Hepatocyte (in vitro differentiated cells): ENCODE results near the gene RAI1. TPM values are rescaled to one million over a fixed set of nuclear protein-coding genes. Genes with fewer than 3 reads are reported as not detected.
A peak's percentile ranks its signal among the peaks of the same experiment; 100 is the strongest.

Source experiments
- DNase-seq: peaks from one replicate; pipeline ENCODE4 v3.0.0-alpha.2; 2016; ENCODE audit warnings: low spot score
- H2AFZ ChIP-seq: fragments of 200-600 bp; sonication (generic); 2 replicates; pipeline ENCODE4 v1.6.0; 2016; ENCODE audit warnings: antibody characterized with exemption, mild to moderate bottlenecking
- H3K27ac ChIP-seq: fragments of 200-600 bp; sonication (generic); 2 replicates; pipeline ENCODE4 v1.5.1; 2016; ENCODE audit warnings: mild to moderate bottlenecking
- H3K27me3 ChIP-seq: fragments of 200-600 bp; sonication (generic); 2 replicates; pipeline ENCODE4 v1.6.1; 2016
- H3K36me3 ChIP-seq: fragments of 200-600 bp; sonication (generic); replicated peaks from 2 replicates; pipeline ENCODE4 v1.5.1; 2016; ENCODE audit warnings: low read depth; ENCODE audit not compliant: insufficient read depth
- H3K4me1 ChIP-seq: fragments of 200-600 bp; sonication (generic); 2 replicates; pipeline ENCODE4 v1.5.1; 2016; ENCODE audit warnings: mild to moderate bottlenecking, moderate library complexity; ENCODE audit not compliant: insufficient read depth
- H3K4me2 ChIP-seq: fragments of 200-600 bp; sonication (generic); 2 replicates; pipeline ENCODE4 v1.6.0; 2016
- H3K4me3 ChIP-seq: fragments of 200-600 bp; sonication (generic); 2 replicates; pipeline ENCODE4 v1.5.1; 2016; ENCODE audit warnings: mild to moderate bottlenecking
- H3K79me2 ChIP-seq: fragments of 200-600 bp; sonication (generic); 2 replicates; pipeline ENCODE4 v1.6.0; 2017; ENCODE audit warnings: mild to moderate bottlenecking
- H3K9me2 ChIP-seq: fragments of 200-600 bp; sonication (generic); replicated peaks from 2 replicates; pipeline ENCODE4 v1.6.0; 2017; ENCODE audit warnings: mild to moderate bottlenecking; ENCODE audit not compliant: insufficient read depth
- H3K9me3 ChIP-seq: fragments of 200-600 bp; sonication (generic); 2 replicates; pipeline ENCODE4 v1.5.1; 2016; ENCODE audit warnings: low read depth, mild to moderate bottlenecking
- H4K20me1 ChIP-seq: fragments of 200-600 bp; sonication (generic); 2 replicates; pipeline ENCODE4 v1.6.0; 2016; ENCODE audit warnings: mild to moderate bottlenecking; ENCODE audit not compliant: insufficient read depth, poor library complexity, severe bottlenecking
- CTCF ChIP-seq: fragments of 200-600 bp; sonication (generic); IDR thresholded peaks from 2 replicates; pipeline ENCODE4 v1.5.1; 2016; ENCODE audit warnings: antibody characterized with exemption, mild to moderate bottlenecking; ENCODE audit not compliant: poor library complexity
- EZH2 ChIP-seq: fragments of 200-600 bp; sonication (generic); IDR thresholded peaks from 2 replicates; pipeline ENCODE4 v1.6.1; 2016; ENCODE audit warnings: antibody characterized with exemption, mild to moderate bottlenecking, borderline replicate concordance
- EZH2phosphoT487 ChIP-seq: fragments of 200-600 bp; sonication (generic); IDR thresholded peaks from one replicate; pipeline ENCODE4 v1.6.1; 2018; ENCODE audit warnings: antibody characterized with exemption, mild to moderate bottlenecking, low read depth, moderate library complexity; ENCODE audit not compliant: unreplicated experiment, severe bottlenecking
- WGBS: methylation state at CpG from one replicate; pipeline ENCODE4 v1.1.6; 2016; ENCODE audit warnings: low lambda C conversion rate; ENCODE audit errors: missing lambda C conversion rate; 5-methylcytosine and 5-hydroxymethylcytosine counted together
- polyA plus RNA-seq: library from polyadenylated mRNA; unstranded; fragments of >200 nt; fragmentation: Nextera tagmentation; extraction: Ambion mirVana; gene quantifications from 2 replicates; pipeline ENCODE4 v1.2.1, GENCODE V29; 2016
- total RNA-seq: library from RNA; depleted of rRNA; stranded (reverse); fragments of >200 nt; gene quantifications from 2 replicates; pipeline ENCODE4 v1.2.3, GENCODE V29; 2014

The RAI1 gene
- total and polyA plus RNA-seq, 2 experiments from 2014 or later: 20.2 to 23.8 TPM

- Histone ChIP-seq H4K20me1 (peaks cover 60% of the 10 kb centered on the region), H3K9me2 (no peaks in the 10 kb centered on the region), H3K4me3 (no peak overlapping the region), H2AFZ (no peak overlapping the region), H3K27me3 (no peaks in the 10 kb centered on the region), H3K9me3 (no peaks in the 10 kb centered on the region), H3K4me2 (peak overlapping the region; percentile 86), H3K79me2 (peaks cover 75% of the 10 kb centered on the region), H3K36me3 (no peaks in the 10 kb centered on the region), H3K4me1 (peaks cover 70% of the 10 kb centered on the region), H3K27ac (peak overlapping the region; percentile 47)
- TF ChIP-seq EZH2phosphoT487 (no peak), EZH2 (no peak), CTCF (no peak)
- WGBS: 85% methylated on average over 8 of the region's 8 CpGs
- DNase-seq: no peak
Measured at GRCh38 chr17:17833658-17834357, 152.6 kb downstream of the RAI1 start.

GRCh38 chr17:17834974-17835373 lies 153.7 kb downstream of the RAI1 start:
- Histone ChIP-seq H2AFZ (no peak overlapping the region), H3K4me2 (peak overlapping the region; percentile 86), H4K20me1 (peaks cover 55% of the 10 kb centered on the region), H3K79me2 (peaks cover 63% of the 10 kb centered on the region), H3K27ac (no peak overlapping the region), H3K36me3 (no peaks in the 10 kb centered on the region), H3K4me3 (no peak overlapping the region), H3K27me3 (no peaks in the 10 kb centered on the region), H3K4me1 (peaks cover 73% of the 10 kb centered on the region), H3K9me3 (no peaks in the 10 kb centered on the region), H3K9me2 (no peaks in the 10 kb centered on the region)
- TF ChIP-seq EZH2: no peak
- TF ChIP-seq EZH2phosphoT487: no peak
- TF ChIP-seq CTCF: no peak
- WGBS: 91% methylated on average over 4 of the region's 4 CpGs
- no peak for DNase-seq

GRCh38 chr17:17835415-17836249 lies 154.4 kb downstream of the RAI1 start:
- Histone ChIP-seq H4K20me1 (peaks cover 48% of the 10 kb centered on the region), H3K4me1 (peaks cover 72% of the 10 kb centered on the region)

More at GRCh38 chr17:17835415-17836249, 154.4 kb downstream of the RAI1 start:
- no peak for DNase-seq
- Histone ChIP-seq H3K4me2 (peak overlapping the region; percentile 86), H3K36me3 (no peaks in the 10 kb centered on the region), H3K4me3 (peak overlapping the region; percentile 22), H3K9me3 (no peaks in the 10 kb centered on the region), H3K9me2 (no peaks in the 10 kb centered on the region), H3K79me2 (peaks cover 57% of the 10 kb centered on the region), H3K27me3 (no peaks in the 10 kb centered on the region), H2AFZ (no peak overlapping the region), H3K27ac (peak overlapping the region; percentile 99)
- TF ChIP-seq EZH2phosphoT487 (no peak), EZH2 (no peak), CTCF (no peak)
- WGBS: 26% methylated on average over 25 of the region's 25 CpGs
